Left colon (tissue), 2 donors: ENCODE data around the gene SLAMF1. TPM values are rescaled to one million over a fixed set of nuclear protein-coding genes. Genes with fewer than 3 reads are reported as not detected.
A peak's percentile ranks its signal among the peaks of the same experiment; 100 is the strongest.
"Not testable (repeated sequence)": the region's sequence is repeated elsewhere in the genome, so short reads cannot be mapped to it uniquely, and the experiment has no call there.

Source experiments
- ATAC-seq: fragments of 200-7000 bp; cut with Tn5 transposase; one replicate; pipeline ENCODE4 v1.9.1; 2020; ENCODE audit warnings: mild to moderate bottlenecking, moderate library complexity
- DNase-seq, 2 donors: peaks; one replicate each; pipeline ENCODE4 v3.0.0-alpha.2; 2020
- intact Hi-C, 2 donors: fragments of 100-400 bp; cut with DNase I in 1 of 2; cut with micrococcal nuclease in 1 of 2; formaldehyde crosslinking; loops; one replicate each; pipeline versions ENCODE4 v1.11.2 to v1.14.0; 2022; cut with DNase I, micrococcal nuclease
- total RNA-seq, 2 donors: library from RNA; stranded (reverse); fragmentation: NEBNext Ultra II Directional; extraction: Animal tissue kit (Norgen Biotek cat#: 25700); gene quantifications; one replicate each; pipeline ENCODE4 v1.2.1, GENCODE V29; 2021
- donor health status: DM: no; HTN: no; CAD: no.
- donor health status: DM: yes; HTN: yes; CAD: no.

SLAMF1 gene
- total RNA-seq, 2 donors from 2014 or later = 0.92 to 2.0 TPM

DNA sequence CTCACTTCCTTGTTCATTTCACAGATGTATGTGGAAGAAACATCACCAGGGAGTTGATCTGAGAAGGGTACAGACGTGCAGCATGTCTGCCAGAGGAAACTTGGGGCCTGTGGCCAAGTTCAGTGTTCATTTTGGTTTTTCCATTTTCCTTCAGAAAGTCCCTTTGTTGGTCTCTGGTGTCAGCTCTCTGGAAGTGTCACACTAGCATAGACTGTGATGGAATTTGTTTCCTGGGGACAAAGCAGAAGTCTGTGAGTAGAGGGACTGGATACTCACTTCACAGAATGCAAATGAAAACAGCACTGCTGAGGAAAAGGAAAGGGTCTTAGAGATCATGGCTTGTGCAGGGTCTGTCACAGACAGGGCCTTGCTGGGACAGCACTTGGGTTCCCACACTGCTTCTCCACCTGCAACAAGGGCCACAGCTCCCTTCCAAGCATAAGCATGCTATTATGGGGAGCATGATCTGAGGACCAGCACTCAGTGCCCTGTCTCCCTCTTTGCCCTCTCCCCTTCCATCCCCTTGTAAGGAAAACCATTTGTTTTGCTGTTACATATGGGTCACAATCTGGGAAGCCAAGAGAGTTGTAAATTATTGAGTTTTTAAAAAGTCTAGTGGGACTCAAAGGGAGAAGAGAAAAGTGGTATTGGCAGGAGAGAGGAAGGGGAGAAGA is 36.1 kb downstream of the SLAMF1 start:
- intact Hi-C loops = no loop called here
- ATAC-seq (no peak), DNase-seq (no peak)

DNA sequence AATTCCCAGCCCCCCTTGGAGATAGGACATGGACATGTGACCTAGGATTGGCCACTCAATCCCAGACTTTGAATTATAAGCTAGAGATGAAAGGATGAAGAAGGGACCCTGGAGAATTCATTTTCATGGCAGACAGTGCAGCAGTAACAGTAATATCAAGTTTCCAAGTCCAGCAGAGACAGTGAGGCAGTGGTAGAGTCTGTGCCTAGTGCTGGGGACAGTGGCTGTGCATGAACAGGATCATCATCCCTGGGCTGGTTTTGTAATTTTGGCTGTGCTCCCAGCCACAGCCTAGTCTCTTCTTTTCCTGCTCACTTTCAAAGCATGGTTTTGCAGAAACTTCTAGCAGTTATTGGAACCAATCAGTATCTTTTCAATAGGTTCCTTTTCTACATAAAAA is 37.9 kb downstream of the SLAMF1 start:
- no peak for DNase-seq
- no peak for ATAC-seq
- intact Hi-C loops = loop anchor here (5.0 kb wide), 1 partner anchor 182 kb away; no protein-coding TSS in a partner anchor

DNA sequence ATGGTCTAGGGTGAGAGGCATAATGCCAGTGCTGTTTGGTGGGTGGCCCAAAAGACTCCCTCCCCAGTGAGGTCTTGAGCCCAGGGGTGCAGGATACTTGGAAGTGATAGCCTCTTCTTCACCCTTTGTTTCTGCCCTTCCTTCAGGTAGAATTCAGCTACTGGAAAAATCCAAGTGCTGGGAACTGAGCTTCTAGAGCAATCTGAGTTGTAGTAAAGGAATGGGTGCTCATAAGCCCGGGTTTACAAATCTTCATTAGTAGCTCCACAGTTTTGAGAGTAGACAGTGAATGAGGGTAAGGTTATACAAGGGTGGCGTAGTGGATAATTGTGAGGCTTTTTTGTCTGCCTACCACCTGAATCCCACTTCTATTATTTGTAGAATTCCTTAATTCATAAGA is 38.3 kb downstream of the SLAMF1 start:
- intact Hi-C loops = loop anchor here (5.0 kb wide), 1 partner anchor 181 kb away; no protein-coding TSS in a partner anchor
- DNase-seq = no peak
- no peak for ATAC-seq

DNA sequence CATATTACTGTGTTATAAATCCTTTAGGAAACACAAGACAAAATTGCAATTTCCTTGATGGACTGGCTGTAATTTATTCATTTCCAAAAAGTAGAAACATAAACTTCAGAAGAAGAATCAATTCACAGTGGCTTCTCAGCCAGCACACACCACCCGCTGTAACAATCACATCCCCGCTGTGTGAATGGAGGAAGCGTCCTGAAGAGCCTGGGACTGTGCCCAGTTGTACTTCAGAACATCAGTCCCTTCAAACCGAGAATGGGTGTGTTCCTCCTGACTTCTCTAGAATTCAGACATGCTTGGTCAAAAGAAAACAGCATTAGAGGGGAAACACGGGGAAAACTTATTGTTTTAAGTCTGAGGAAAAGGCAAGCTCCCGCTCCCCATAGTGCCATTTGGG is 38.8 kb downstream of the SLAMF1 start:
- ATAC-seq (no peak), DNase-seq (no peak)
- intact Hi-C loops = loop anchor here (5.0 kb wide), 1 partner anchor 181 kb away; no protein-coding TSS in a partner anchor

DNA sequence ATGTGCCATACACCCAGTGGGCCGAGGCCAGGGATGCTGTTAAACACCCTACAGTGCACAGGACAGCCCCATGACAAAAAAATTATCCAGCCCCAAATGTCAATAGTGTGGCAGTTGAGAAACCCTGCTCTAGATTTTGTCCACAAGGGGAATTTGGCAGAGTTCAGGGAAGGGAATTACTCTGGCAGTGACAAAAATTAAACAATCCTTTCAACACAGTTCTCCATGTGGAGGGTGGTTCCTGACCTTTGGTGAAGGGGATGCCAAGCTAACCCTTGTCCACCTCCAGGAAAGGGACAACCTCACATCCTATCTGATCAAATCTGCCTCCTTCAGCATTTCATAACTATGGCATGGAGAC is 39.2 kb downstream of the SLAMF1 start:
- DNase-seq (no peak), ATAC-seq (peak; percentile 4)
- intact Hi-C loops = loop anchor here (5.0 kb wide), 1 partner anchor 180 kb away; no protein-coding TSS in a partner anchor

DNA sequence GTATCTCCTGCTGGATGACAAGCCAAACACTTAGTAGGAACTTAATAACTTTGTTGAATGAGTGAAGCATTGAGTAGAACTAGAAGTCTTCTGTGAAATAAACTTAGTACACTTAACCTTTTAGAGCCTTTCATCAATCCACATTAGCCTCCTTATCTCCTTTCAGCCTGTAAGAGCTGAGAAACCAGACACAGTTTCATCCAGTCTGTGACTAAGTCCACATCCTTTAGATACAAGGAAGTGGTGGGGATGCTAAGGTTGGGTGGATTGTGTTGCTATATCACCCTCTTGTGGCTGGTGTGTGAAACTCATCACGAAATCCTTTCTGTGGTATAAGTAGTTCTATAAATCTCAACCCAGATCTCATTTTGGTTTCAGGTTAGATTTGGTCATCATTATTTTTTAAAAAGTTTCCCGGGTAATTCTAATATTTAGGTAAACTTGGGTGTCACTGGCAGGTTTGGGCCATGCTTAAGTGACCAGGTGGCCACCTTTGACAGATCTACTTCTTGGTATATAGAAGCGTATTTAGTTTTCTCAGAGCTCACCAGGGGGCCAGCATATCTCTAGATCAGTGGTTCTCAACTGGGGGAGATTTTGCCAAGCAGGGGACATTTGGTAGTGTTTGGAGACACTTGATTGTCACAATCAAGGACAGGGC is 39.7 kb downstream of the SLAMF1 start:
- DNase-seq (peak; percentile 22 to 36), ATAC-seq (peak; percentile 99)
- intact Hi-C loops = loop anchor here (5.0 kb wide), 1 partner anchor 180 kb away; no protein-coding TSS in a partner anchor

DNA sequence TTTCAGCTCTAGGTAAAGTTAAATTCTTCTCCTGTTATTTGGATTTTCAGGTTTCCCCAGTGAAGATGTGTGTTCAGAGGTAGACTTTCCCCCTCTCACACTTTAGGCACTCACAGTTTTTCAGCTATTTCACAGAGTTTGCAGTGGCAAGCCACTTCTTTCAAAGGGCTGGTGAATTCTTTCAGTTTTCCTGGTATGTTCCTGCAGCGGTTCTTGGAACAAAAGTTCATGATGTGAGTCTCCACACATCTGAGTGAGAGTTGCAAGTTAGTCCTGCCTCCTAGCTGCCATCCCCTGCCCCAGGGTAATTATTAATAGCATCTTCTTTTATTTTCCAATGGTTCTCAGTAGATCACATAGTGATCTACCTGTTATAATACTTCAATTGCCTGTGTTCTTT is 40.2 kb downstream of the SLAMF1 start:
- ATAC-seq (no peak), DNase-seq (no peak)
- intact Hi-C loops = loop anchor here (5.0 kb wide), 1 partner anchor 179 kb away; no protein-coding TSS in a partner anchor

DNA sequence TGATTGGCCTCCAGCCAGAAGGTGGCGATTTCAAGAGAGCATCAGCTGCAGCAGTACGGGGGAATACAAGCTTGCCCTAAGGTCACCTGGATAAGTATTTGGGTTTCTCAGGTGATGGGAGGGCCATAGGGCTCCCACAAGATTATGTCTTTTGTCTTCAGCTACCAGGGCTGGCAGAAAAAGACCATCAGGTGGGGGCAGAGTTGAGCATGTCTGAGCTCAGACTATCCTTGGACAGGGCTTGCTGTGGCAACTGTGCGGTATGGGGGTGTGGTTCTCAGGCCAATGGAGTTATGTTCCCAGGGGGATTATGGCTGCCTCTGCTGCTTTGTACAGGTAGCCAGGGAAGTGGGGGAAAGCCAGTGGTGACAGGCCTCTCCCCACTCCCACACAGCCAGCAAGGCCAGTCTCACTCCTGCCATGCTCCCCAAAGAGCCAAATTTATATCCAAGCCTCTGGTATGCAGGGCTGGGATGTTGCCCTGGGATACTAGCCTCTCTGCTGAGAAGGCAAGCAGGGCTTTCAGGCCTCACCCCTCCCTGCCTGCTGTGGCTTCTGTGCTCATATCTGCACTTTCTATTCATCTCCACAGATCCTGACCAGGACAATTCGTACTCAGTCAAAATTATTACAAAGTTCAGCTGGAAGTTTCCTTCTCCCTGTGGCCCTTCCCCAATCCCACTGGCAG is 40.9 kb downstream of the SLAMF1 start:
- no peak for DNase-seq
- intact Hi-C loops = loop anchor here (5.0 kb wide), 1 partner anchor 179 kb away; no protein-coding TSS in a partner anchor
- ATAC-seq = no peak

DNA sequence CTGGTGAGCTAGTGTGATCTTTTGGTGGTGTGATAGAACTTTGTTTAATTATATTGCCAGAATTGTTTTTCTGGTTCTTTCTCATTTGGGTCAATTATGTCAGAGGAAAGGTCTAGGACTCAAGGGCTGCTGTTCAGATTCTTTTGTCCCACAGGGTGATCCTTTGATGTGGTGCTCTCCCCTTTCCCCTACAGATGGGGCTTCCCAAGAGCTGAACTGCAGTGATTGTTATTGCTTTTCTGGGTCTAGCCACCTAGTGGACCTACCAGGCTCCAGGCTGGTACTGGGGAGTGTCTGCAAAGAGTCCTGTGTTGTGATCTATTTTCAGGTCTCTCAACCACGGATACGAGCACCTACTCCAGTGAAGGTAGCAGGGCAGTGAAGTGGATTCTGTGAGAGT is 41.6 kb downstream of the SLAMF1 start:
- ATAC-seq = no peak
- intact Hi-C loops = loop anchor here (5.0 kb wide), 1 partner anchor 178 kb away; no protein-coding TSS in a partner anchor
- no peak for DNase-seq

DNA sequence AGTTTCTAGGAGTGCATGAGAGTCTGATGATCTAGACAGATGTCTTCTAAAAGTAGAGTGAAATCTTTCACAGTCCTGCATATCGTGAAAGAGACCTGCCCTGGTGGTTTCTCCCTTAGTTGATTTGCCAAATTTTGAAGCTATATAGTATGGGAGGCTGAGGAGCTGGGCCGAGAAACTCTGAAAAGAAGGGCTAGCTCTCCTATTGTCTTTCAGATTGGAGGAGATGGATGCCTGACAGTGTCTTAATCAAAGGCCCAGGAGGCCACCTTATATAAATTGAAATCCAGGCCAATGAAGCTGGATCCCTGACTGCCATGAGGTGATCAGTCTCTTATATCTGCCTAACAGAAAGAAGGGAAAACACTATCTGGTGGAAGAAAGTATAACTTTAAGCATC is 49.1 kb downstream of the SLAMF1 start:
- ATAC-seq = no peak
- no peak for DNase-seq
- intact Hi-C loops = no loop called here

DNA sequence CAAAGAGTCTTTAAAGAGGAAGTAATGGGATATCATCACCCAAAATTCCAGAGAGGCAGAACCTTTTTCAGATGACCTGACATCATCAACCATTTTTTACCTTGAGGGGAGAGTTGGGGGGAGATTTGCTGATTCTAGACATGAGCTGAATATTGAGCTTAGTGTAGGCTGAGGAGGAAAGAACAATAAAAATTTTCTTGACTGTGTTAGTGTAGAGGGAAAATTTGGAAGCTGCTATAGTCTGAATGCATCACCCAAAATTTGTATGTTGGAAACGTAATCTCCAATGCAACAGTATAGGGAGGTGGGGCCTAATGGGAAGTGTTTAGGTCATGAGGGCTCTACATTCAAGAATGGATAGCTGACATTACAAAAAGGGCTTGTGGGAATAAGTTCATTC is 49.8 kb downstream of the SLAMF1 start:
- ATAC-seq (no peak), DNase-seq (no peak)
- intact Hi-C loops = no loop called here

DNA sequence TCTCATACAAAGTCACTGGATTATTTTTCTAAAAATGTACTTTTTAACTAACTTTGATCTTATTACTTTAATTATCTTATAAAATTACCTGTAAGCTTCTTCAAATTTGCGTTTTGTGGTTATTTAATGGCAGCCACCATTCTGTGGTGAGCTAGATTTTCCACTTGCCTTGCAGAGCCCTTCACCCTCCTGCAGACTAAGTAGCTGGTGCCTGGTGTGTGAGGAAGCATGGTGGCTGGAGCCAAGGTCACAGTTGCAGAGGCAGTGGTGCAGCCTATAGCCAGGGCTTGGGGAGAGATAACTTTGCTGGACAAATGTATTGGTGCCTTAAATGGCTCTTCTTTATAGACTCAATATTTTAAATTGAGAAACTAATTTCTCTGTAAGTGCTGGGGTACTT is 56.4 kb downstream of the SLAMF1 start:
- DNase-seq = no peak
- ATAC-seq = no peak
- intact Hi-C loops = no loop called here

DNA sequence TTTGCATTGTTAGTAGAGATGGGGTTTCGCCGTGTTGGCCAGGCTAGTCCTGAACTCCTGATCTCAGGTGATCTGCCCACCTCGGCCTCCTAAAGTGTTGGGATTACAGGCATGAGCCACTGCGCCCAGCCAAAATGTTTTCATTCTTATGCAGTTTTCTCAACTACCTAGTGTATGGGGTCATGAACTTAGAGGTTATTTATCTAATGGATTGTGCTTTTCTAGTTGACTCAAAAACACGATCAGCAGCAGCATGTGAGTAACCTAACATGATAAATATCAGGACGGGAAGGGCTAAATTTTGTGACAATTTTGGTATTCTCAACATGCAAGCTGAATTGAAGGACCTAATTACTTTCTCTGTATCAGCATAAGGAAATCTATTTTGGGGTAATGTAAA is 58.4 kb downstream of the SLAMF1 start:
- DNase-seq (no peak), ATAC-seq (no peak)
- intact Hi-C loops = no loop called here

DNA sequence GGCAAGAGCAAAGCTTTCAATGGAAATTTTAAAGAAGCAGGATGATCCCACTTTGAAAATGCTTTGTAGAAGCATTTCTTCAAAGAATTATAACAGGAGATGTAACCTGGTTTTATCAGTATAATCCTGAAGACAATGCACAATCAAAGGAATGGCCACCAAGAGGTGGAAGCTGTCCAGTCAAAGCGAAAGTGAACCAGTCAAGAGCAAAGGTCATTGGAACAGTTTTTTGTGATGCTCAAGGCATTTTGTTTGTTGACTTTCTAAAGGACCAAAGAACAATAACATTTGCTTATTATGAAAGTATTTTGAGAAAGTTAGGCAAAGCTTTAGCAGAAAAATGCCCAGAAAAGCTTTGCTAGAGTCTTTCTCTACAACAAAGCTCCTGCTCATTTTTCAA is 62.1 kb downstream of the SLAMF1 start:
- DNase-seq (no peak), ATAC-seq (peak; percentile 52)
- intact Hi-C loops = no loop called here

DNA sequence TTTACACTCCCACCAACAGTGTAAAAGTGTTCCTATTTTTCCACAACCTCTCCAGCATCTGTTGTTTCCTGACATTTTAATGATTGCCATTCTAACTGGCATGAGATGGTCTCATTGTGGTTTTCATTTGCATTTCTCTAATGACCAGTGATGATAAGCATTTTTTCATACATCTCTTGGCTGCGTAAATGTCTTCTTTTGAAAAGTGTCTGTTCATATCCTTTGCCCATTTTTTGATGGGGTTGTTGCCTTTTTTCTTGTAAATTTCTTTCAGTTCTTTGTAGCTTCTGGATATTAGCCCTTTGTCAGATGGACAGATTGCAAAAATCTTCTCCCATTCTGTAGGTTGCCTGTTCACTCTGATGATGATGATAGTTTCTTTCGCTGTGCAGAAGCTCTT is 63.9 kb downstream of the SLAMF1 start:
- DNase-seq, intact Hi-C loops, ATAC-seq: not testable (repeated sequence)

DNA sequence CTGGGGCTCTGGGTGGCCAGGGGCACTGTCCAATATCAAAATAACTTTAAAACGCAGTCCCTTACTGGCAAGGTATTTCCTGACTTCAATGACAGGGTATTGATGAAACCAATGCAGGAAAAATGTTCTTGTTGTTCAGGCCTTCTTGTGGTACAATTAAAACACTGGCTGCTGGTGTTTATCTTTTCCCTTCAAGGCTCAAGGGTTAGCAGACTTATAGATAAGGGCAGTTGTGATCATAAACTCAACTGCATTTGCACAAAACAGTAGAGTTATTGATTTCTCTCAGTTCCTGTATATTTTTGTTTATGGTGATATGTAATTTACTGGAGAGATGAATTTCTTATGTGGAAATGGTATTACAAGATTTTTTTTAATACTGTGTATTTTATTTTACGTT is 64.9 kb downstream of the SLAMF1 start:
- ATAC-seq = peak; percentile 93
- intact Hi-C loops = no loop called here
- DNase-seq = no peak

DNA sequence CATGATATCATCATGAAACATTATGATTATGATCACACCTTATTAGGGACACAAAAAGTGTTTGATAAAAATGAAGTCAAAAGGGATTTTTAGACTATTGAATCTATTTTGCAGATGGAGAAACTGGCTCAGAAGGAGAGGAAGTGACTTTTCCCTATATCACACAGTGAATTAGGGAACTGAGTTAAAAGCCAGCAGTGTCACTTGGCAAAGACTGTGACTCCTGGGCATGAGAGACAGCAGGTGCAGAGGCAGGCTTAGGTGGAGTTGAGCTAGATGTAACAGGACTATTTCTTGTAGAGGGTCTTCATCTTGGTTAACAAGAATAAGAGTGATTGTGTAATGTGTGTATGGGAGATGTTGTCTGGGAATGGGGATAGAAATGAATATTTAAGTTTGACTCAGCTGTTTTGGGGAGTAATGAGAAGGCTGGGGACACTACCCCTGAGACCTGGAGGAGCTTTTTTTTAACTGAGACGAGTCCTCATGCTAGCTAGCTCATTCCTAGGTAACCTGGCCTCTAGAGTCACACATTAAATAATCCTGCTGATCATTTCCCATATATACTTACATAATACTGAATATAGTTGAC is 66.5 kb downstream of the SLAMF1 start:
- no peak for DNase-seq
- intact Hi-C loops = no loop called here
- no peak for ATAC-seq

DNA sequence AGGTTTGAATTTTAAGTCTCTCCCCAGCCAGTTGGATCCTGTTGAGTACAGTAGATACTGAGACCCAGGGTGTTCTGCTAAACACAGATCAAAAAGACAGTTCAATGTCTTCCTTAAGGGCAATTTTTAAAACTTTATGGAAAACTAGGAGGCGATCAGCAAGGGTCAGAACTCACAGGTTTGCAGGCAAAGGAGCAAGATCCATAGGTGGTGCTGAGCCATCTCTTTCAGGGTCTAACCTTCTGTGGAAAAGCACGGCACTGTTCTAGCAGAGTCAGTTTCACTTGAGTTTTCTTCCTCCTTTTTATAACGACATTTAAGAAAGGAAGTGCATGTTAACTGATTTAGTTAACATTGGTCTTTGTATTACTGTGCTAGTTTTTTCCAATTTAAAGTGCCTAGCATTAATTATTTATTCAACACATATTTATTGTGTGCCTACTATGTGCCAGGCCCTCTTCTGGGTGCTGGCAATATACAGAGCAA is 67.6 kb downstream of the SLAMF1 start, which contains the start of gene CD84:
Gene CD84 (minus strand): TSS at position 281 of the 486 bp plus-strand sequence. CDS start 59 bp downstream, at position 222.
- intact Hi-C loops = no loop called here
- peak; percentile 35 for ATAC-seq
- DNase-seq = no peak

DNA sequence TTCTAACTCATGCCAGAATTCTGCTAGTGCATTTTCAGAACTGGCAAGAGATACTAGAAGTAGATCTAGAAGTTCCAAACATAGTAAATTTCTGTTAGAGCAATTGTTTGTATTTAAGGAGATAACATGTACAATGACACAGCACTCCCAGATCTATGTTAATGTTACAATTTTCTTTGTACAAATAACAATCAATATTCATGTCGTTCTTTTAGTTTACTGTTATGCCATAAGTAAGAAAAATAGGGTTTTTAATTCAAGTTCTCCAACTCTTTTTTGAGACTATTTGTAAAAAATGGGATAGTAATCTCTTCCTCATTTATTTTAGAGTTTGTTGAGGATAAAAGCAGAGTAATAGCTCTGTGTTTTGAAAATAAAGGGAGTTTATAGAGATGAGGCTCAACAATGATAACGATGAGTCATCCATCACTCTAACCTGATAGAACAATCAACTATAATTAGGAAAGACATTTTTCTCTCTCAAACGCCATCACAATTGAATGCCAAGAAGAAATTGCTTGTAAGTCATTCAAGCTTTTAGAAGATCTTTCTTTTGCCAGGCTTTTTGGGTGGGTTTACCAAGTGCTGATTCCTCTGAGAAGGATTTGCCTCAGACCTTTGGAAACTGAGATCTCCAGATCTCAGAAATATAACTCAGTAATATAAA is 68.2 kb downstream of the SLAMF1 start:
- intact Hi-C loops = no loop called here
- ATAC-seq = no peak
- DNase-seq = no peak
